ENCODE results near the gene CPPED1.
"Not testable (repeated sequence)": the region's sequence is repeated elsewhere in the genome, so short reads cannot be mapped to it uniquely, and the experiment has no call there.

Gene CPPED1

GRCh38 chr16:12803203-12804093 lies at the start of gene CPPED1:
CPPED1 (minus strand) TSS chr16:12803887; CDS start chr16:12803776, 111 bp downstream.
- peak; percentile 91 for DNase-seq

GRCh38 chr16:12850186-12850585 lies 46.5 kb upstream of the CPPED1 start:
- DNase-seq: no peak

GRCh38 chr16:12846592-12846991 lies 42.9 kb upstream of the CPPED1 start:
- no peak for DNase-seq

- DNase-seq: no peak
Observed at GRCh38 chr16:12845282-12845681, 41.6 kb upstream of the CPPED1 start.

GRCh38 chr16:12837756-12838155 lies 34.1 kb upstream of the CPPED1 start:
- DNase-seq: no peak

- no peak for DNase-seq
Observed at GRCh38 chr16:12837291-12837690, 33.6 kb upstream of the CPPED1 start.

- no peak for DNase-seq
Observed at GRCh38 chr16:12833926-12834325, 30.2 kb upstream of the CPPED1 start.

- DNase-seq: peak; percentile 48
Observed at GRCh38 chr16:12829096-12829888, 25.6 kb upstream of the CPPED1 start.

GRCh38 chr16:12828206-12828605 lies 24.5 kb upstream of the CPPED1 start:
- DNase-seq: no peak

- DNase-seq: no peak
Observed at GRCh38 chr16:12826559-12826958, 22.9 kb upstream of the CPPED1 start.

GRCh38 chr16:12819126-12820117 lies 15.7 kb upstream of the CPPED1 start:
- DNase-seq: peak; percentile 70

GRCh38 chr16:12818326-12818725 lies 14.6 kb upstream of the CPPED1 start:
- no peak for DNase-seq

GRCh38 chr16:12816791-12817214 lies 13.1 kb upstream of the CPPED1 start:
- not testable (repeated sequence) for DNase-seq

GRCh38 chr16:12815361-12815760 lies 11.7 kb upstream of the CPPED1 start:
- no peak for DNase-seq

- not testable (repeated sequence) for DNase-seq
Observed at GRCh38 chr16:12813734-12814133, 10.0 kb upstream of the CPPED1 start.

GRCh38 chr16:12813321-12813720 lies 9.6 kb upstream of the CPPED1 start:
- not testable (repeated sequence) for DNase-seq

- DNase-seq: no peak
Observed at GRCh38 chr16:12811441-12812383, 8.0 kb upstream of the CPPED1 start.

GRCh38 chr16:12805066-12805465 lies 1.4 kb upstream of the CPPED1 start:
- DNase-seq: no peak

- no peak for DNase-seq
Observed at GRCh38 chr16:12804395-12804794, 708 bp upstream of the CPPED1 start.

GRCh38 chr16:12802661-12803060 lies 1.0 kb downstream of the CPPED1 start:
- no peak for DNase-seq

GRCh38 chr16:12802048-12802447 lies 1.6 kb downstream of the CPPED1 start:
- DNase-seq: no peak
